ENCODE results near the gene ZMAT5. TPM values are rescaled to one million over a fixed set of nuclear protein-coding genes. Genes with fewer than 3 reads are reported as not detected.

ZMAT5 gene
- polyA plus RNA-seq, 1 donor (not counting 4 experiments of a cell fraction or from before 2014, with no cell fraction given), result 11.1 TPM

- Histone ChIP-seq H3K9me3 (ENCODE audit: control insufficient read depth, low read depth, low read length) (no peaks in the 10 kb centered on the region), H3K4me1 (ENCODE audit: control insufficient read depth, extremely low read depth, insufficient read depth, low read length) (peaks cover 24% of the 10 kb centered on the region), H3K36me3 (ENCODE audit: control insufficient read depth in 2 of 2, extremely low read depth in 1 of 2, insufficient read depth in 2 of 2, low read length in 2 of 2) (peaks cover 5 to 27% of the 10 kb centered on the region in 2 experiments), H3K79me2 (ENCODE audit: control insufficient read depth, insufficient read depth, low read length) (no peaks in the 10 kb centered on the region), H3K4me3 (ENCODE audit: control insufficient read depth in 2 of 3, extremely low read depth in 1 of 3, insufficient read depth in 2 of 3, low read depth in 1 of 3, low read length in 3 of 3) (no peak overlapping the region), H3K27ac (ENCODE audit: control insufficient read depth, insufficient read depth, low read length) (no peak overlapping the region), H3K9ac (ENCODE audit: control insufficient read depth, extremely low read depth, insufficient read depth, low read length) (no peak overlapping the region), H3K4me2 (ENCODE audit: control insufficient read depth, extremely low read depth, insufficient read depth, low read depth, low read length) (peak overlapping the region; percentile 13), H4K20me1 (ENCODE audit: control insufficient read depth, extremely low read depth, insufficient read depth, low read length) (peaks cover 24% of the 10 kb centered on the region), H2AFZ (ENCODE audit: control insufficient read depth, low read length) (no peak overlapping the region), H3K9me1 (ENCODE audit: control insufficient read depth, extremely low read depth, insufficient read depth, low read length) (peaks cover 6% of the 10 kb centered on the region), H3K27me3 (ENCODE audit: control insufficient read depth, extremely low read depth, insufficient read depth, low read length) (no peaks in the 10 kb centered on the region)
- no peak for TF ChIP-seq EZH2 (IDR thresholded peaks at IDR 0.05; ENCODE audit: low read length)
- TF ChIP-seq CTCF (optimal IDR thresholded peaks at IDR 0.05 in 1 of 3, IDR thresholded peaks at IDR 0.05 in 1 of 3, conservative IDR thresholded peaks at IDR 0.05 in 1 of 3; ENCODE audit: extremely low read depth in 1 of 3, insufficient read depth in 2 of 3, low read length in 3 of 3), result no peak
- DNase-seq (ENCODE audit: low read depth, low spot score), result no peak
- dilution Hi-C loops (cut with MboI; ENCODE audit: extremely low pct_ligation_motif_present, low sequenced_read_pairs), result no loop called here
- FAIRE-seq, result peak; percentile 74
Measured at GRCh38 chr22:29693671-29694070, 73.1 kb downstream of the ZMAT5 start.

GRCh38 chr22:29693161-29693560, 73.6 kb downstream of the ZMAT5 start:
- no peaks in the 10 kb centered on the region for H3K79me2 ChIP-seq (ENCODE audit: control insufficient read depth, insufficient read depth, low read length)
- no peak for FAIRE-seq
- H3K4me3 ChIP-seq (ENCODE audit: control insufficient read depth in 2 of 3, extremely low read depth in 1 of 3, insufficient read depth in 2 of 3, low read depth in 1 of 3, low read length in 3 of 3), result no peak overlapping the region
- H3K4me1 ChIP-seq (ENCODE audit: control insufficient read depth, extremely low read depth, insufficient read depth, low read length), result peaks cover 24% of the 10 kb centered on the region
- H2AFZ ChIP-seq (ENCODE audit: control insufficient read depth, low read length), result no peak overlapping the region
- H3K36me3 ChIP-seq (ENCODE audit: control insufficient read depth in 2 of 2, extremely low read depth in 1 of 2, insufficient read depth in 2 of 2, low read length in 2 of 2), result peaks cover 5 to 27% of the 10 kb centered on the region in 2 experiments
- peak overlapping the region; percentile 13 for H3K4me2 ChIP-seq (ENCODE audit: control insufficient read depth, extremely low read depth, insufficient read depth, low read depth, low read length)
- no peaks in the 10 kb centered on the region for H3K27me3 ChIP-seq (ENCODE audit: control insufficient read depth, extremely low read depth, insufficient read depth, low read length)
- no peak overlapping the region for H3K27ac ChIP-seq (ENCODE audit: control insufficient read depth, insufficient read depth, low read length)
- TF ChIP-seq EZH2 (IDR thresholded peaks at IDR 0.05; ENCODE audit: low read length), result no peak
- TF ChIP-seq CTCF (optimal IDR thresholded peaks at IDR 0.05 in 1 of 3, IDR thresholded peaks at IDR 0.05 in 1 of 3, conservative IDR thresholded peaks at IDR 0.05 in 1 of 3; ENCODE audit: extremely low read depth in 1 of 3, insufficient read depth in 2 of 3, low read length in 3 of 3), result no peak
- dilution Hi-C loops (cut with MboI; ENCODE audit: extremely low pct_ligation_motif_present, low sequenced_read_pairs), result no loop called here
- peaks cover 6% of the 10 kb centered on the region for H3K9me1 ChIP-seq (ENCODE audit: control insufficient read depth, extremely low read depth, insufficient read depth, low read length)
- no peaks in the 10 kb centered on the region for H3K9me3 ChIP-seq (ENCODE audit: control insufficient read depth, low read depth, low read length)
- H3K9ac ChIP-seq (ENCODE audit: control insufficient read depth, extremely low read depth, insufficient read depth, low read length), result no peak overlapping the region
- DNase-seq (ENCODE audit: low read depth, low spot score), result no peak
- peaks cover 24% of the 10 kb centered on the region for H4K20me1 ChIP-seq (ENCODE audit: control insufficient read depth, extremely low read depth, insufficient read depth, low read length)
